ENCODE results near the gene BMF. TPM values are rescaled to one million over a fixed set of nuclear protein-coding genes. Genes with fewer than 3 reads are reported as not detected.
"Not testable (repeated sequence)": the region's sequence is repeated elsewhere in the genome, so short reads cannot be mapped to it uniquely, and the experiment has no call there.

The BMF gene
- total RNA-seq, 1 donor from 2014 or later: 43.4 TPM

GRCh38 chr15:40136470-40137302 lies 28.0 kb upstream of the BMF start:
- Histone ChIP-seq H3K27me3 (ENCODE audit: control insufficient read depth, insufficient read depth, low read length) (no peaks in the 10 kb centered on the region), H3K4me3 (ENCODE audit: low read depth, low read length) (no peak overlapping the region), H3K36me3 (ENCODE audit: control insufficient read depth, insufficient read depth, low read length) (no peaks in the 10 kb centered on the region)
- TF ChIP-seq, protein P1, sequence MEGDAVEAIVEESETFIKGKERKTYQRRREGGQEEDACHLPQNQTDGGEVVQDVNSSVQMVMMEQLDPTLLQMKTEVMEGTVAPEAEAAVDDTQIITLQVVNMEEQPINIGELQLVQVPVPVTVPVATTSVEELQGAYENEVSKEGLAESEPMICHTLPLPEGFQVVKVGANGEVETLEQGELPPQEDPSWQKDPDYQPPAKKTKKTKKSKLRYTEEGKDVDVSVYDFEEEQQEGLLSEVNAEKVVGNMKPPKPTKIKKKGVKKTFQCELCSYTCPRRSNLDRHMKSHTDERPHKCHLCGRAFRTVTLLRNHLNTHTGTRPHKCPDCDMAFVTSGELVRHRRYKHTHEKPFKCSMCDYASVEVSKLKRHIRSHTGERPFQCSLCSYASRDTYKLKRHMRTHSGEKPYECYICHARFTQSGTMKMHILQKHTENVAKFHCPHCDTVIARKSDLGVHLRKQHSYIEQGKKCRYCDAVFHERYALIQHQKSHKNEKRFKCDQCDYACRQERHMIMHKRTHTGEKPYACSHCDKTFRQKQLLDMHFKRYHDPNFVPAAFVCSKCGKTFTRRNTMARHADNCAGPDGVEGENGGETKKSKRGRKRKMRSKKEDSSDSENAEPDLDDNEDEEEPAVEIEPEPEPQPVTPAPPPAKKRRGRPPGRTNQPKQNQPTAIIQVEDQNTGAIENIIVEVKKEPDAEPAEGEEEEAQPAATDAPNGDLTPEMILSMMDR (IDR thresholded peaks at IDR 0.05; ENCODE audit: insufficient read depth, low read length, poor library complexity, severe bottlenecking): no peak
- DNase-seq (ENCODE audit: low read depth): no peak

DNA sequence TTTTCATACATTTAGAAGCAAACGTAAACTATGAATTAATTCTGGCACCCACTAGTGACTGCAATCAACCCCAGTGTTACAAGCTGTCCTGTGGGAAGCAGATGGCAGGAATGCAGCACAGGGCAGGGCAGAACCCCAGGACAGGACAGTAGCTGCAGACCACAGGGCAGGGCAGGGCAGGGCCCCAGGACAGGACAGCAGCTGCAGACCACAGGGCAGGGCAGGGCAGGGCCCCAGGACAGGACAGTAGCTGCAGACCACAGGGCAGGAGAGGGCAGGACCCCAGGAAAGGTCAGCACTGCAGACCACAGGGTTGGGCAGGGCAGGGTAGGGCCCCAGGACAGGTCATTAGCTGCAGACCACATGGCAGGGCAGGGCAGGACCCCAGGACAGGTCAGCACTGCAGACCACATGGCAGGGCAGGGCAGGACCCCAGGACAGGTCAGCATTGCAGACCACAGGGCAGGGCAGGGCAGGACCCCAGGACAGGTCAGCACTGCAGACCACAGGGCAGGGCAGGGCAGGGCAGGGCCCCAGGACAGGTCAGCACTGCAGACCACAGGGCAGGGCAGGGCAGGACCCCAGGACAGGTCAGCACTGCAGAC lies 27.3 kb upstream of the BMF start:
- H3K4me3 ChIP-seq (ENCODE audit: low read depth, low read length); DNase-seq (ENCODE audit: low read depth); H3K27me3 ChIP-seq (ENCODE audit: control insufficient read depth, insufficient read depth, low read length); H3K36me3 ChIP-seq (ENCODE audit: control insufficient read depth, insufficient read depth, low read length): not testable (repeated sequence)

- no peak for DNase-seq (ENCODE audit: low read depth)
- TF ChIP-seq, protein P1 (IDR thresholded peaks at IDR 0.05; ENCODE audit: insufficient read depth, low read length, poor library complexity, severe bottlenecking): no peak
- Histone ChIP-seq H3K27me3 (ENCODE audit: control insufficient read depth, insufficient read depth, low read length) (no peaks in the 10 kb centered on the region), H3K4me3 (ENCODE audit: low read depth, low read length) (no peak overlapping the region), H3K36me3 (ENCODE audit: control insufficient read depth, insufficient read depth, low read length) (no peaks in the 10 kb centered on the region)
These were observed 26.2 kb upstream of the BMF start for GRCh38 chr15:40134885-40135284.

- H3K4me3 ChIP-seq (ENCODE audit: low read depth, low read length): no peak overlapping the region
- TF ChIP-seq, protein P1 (IDR thresholded peaks at IDR 0.05; ENCODE audit: insufficient read depth, low read length, poor library complexity, severe bottlenecking): no peak
- no peaks in the 10 kb centered on the region for H3K36me3 ChIP-seq (ENCODE audit: control insufficient read depth, insufficient read depth, low read length)
- no peak for DNase-seq (ENCODE audit: low read depth)
- H3K27me3 ChIP-seq (ENCODE audit: control insufficient read depth, insufficient read depth, low read length): no peaks in the 10 kb centered on the region
These were observed 24.9 kb upstream of the BMF start for GRCh38 chr15:40133544-40133943.

DNA sequence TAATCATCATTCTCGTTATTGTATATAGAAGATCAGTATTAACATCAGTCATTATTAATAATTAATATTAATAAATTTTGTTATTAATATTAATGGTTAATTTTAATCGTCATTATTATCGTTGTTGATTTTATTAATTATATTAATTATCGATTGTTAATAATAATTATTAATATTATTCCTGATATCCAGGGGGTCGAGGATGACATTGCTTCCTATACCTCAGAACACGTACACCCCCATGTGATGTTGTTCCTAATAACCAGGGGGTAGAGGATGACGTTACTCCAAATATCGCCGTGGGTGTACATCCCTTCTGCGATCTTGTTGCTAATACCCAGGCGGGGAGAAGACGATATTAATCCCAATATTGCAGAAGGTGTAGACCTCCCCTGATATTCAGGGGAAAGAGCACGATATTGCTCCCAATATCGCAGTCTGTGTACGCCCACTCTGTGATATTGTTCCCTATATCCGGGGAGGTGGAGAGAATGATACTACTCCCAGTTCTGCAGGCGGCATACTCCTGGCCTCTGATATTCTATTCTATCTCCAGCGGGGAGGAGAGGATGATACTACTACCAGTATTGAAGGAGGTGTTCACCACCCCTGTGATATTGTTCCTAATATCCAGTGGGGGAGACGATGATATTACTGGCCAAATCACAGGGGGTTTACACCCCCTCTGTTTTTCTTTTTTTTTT lies 22.3 kb upstream of the BMF start:
- no peak for DNase-seq (ENCODE audit: low read depth)
- Histone ChIP-seq H3K4me3 (ENCODE audit: low read depth, low read length) (no peak overlapping the region), H3K36me3 (ENCODE audit: control insufficient read depth, insufficient read depth, low read length) (no peaks in the 10 kb centered on the region), H3K27me3 (ENCODE audit: control insufficient read depth, insufficient read depth, low read length) (no peaks in the 10 kb centered on the region)
- TF ChIP-seq, protein P1 (IDR thresholded peaks at IDR 0.05; ENCODE audit: insufficient read depth, low read length, poor library complexity, severe bottlenecking): no peak

DNA sequence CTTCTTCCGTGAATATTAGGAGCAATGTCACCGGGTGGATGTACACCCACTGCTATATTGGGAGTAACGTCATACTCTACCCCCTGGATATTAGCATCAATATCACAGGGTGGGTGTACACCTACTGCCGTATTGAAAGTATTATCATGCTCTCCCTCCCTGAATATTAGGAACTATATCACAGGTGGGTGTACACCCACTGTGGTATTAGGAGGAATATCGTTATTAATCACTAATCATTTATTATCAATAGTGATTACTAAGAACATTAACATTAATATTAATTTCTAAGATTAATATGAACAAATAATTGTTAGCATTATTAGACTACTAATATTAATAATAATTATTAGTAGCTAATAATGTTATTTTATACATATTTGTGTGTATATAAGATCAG lies 21.4 kb upstream of the BMF start:
- no peak for DNase-seq (ENCODE audit: low read depth)
- Histone ChIP-seq H3K27me3 (ENCODE audit: control insufficient read depth, insufficient read depth, low read length) (no peaks in the 10 kb centered on the region), H3K4me3 (ENCODE audit: low read depth, low read length) (no peak overlapping the region), H3K36me3 (ENCODE audit: control insufficient read depth, insufficient read depth, low read length) (no peaks in the 10 kb centered on the region)
- TF ChIP-seq, protein P1 (IDR thresholded peaks at IDR 0.05; ENCODE audit: insufficient read depth, low read length, poor library complexity, severe bottlenecking): no peak
